ENCODE data around the gene DNMT3L.
"Not testable (repeated sequence)": the region's sequence is repeated elsewhere in the genome, so short reads cannot be mapped to it uniquely, and the experiment has no call there.

DNMT3L gene

GRCh38 chr21:44261675-44262295 is at the start of gene DNMT3L:
Gene DNMT3L, minus strand, starts transcription at chr21:44261897. Its CDS starts 638 bp downstream, at chr21:44261259.
- DNase-seq, result no peak

DNA sequence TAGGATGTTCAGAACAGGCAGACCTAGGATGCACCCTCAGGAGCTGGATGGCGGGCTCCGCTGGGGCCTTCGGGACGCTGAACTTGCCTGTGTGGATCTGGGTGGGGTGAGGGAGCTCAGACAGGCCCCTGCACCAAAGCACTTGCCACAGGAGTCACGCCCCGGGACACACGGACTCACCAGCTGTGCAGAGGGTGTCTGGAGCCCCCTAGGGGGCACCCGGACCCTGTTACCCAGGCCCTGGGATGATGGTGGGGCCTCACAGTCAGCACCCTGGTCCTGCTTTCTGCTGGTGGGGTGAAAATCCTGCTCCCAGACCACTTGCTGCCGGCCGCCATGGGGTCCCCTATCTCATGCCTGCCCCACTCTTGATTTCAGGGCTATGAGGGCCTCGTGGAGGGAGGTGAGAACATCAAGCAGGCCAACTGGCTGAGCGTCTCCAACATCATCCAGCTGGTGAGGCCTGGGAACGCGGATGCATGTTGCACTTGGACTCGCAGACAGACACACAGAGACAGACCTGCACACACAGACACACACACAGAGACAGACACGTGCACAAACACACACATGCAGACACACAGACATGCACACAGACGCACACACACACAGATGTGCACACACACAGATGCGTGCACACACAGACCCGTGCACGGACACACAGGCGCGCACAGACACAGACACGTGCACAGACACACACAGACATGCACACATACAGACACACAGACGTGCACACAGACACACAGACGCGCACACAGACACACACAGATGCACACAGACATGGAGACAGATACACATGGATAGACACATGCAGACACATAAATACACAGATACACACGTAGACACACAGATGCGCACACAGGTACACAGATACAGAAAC is 49.2 kb upstream of the DNMT3L start:
- DNase-seq, result no peak

DNA sequence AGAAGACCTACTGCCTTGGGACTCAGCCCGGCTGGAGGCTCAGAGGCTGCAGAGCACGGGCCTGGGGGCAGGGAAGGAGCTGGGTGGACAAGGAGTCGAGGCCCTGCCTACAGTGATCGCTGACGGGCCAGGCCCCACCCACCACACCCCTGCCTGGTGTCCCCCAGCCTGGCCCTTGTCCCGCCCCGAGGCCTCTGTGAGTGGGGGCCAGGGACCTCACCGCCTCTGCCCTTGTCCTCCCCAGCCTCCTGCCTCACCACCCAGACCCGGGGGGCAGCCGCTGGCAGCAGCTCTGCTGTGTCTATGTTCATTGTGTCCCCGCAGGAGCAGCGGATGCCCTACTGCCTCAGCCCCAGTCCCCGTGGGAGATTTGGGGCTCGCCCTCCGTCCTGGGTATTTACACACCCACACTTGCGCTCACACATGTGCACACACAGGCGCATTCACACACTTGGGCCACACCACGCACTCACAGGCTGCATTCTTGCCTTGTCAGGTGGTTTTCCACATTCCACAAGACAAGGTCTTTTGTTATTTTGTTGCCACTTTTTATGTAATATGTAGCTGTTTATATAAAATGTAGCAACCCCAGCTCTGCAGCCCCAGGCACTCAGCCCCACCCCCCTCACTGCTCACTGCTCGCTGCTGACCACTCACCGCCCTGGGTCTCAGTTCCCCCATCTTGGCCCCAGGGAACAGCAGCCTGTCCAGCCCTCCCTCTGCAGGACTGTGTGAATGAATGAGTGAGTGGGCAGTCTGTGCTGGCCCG is 45.4 kb upstream of the DNMT3L start:
- no peak for DNase-seq

DNA sequence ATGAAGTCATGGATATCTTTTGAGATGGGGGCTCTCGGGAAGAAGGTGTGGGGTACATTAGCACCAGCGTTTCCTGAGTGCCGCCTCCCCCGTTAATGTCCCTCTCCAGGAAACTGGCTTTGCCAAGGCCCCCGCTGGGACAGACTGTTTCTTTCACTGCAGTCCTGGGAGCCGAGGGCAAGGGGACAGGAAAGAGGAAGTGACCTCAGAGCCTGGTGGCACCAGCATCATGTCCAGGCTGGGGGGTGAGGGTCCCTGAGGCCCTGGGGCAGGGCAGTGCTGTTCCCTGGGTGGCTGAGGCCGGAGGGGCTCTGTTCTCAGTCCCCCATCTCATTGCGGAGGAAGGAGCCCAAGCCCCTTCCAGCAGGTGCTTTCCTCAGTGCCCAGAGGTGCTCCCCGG is 44.0 kb upstream of the DNMT3L start:
- no peak for DNase-seq

DNA sequence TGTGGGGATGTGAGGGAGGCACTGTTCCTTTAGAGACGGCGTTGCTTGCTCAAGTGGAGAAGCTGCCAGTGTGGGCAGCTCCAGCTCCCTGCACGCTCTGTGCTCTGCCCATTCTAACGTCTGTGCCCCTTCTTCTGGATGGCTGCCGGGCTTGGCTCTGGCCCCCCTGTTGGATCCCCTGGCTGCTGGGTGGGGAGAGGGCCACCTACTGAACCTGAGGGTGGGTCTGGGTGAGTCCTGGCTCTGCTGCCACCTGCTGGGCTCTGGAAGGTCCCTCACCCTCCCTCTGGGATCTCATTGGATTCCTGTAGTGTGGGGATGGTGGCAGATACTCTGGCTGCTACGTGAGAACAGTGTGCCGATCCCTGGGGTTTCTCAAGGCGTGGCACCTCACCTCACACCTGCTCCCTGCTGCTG is 43.2 kb upstream of the DNMT3L start:
- peak; percentile 25 for DNase-seq

DNA sequence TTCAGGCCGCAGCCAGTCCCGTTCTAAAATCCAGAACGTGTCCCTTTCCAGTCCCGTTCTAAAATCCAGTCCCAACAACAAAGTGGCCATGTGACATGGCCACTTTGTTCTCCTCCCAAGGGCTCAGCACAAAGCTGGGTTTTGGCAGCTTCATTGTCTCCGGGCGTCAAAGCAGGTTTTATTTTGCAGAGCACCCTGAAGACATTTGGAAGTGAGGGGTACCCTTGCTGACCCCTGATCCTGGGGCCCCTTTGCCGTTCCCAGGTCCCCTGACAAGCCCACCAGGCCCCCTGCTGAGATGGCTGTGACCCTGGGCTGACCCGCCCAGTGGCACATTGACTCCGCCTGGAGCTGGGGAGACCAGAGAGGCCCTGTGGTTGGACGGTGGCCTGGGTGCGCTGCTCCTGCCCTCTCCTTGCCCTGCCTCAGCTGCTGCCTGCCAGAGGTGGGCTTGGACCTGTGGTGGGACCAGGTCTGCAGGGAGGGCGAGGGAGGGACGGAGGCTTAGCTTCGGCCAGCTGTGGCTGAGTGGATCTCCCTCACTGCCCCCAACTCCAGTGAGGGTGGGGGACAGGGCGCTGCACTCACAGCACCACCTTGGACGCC is 42.4 kb upstream of the DNMT3L start:
- no peak for DNase-seq

DNA sequence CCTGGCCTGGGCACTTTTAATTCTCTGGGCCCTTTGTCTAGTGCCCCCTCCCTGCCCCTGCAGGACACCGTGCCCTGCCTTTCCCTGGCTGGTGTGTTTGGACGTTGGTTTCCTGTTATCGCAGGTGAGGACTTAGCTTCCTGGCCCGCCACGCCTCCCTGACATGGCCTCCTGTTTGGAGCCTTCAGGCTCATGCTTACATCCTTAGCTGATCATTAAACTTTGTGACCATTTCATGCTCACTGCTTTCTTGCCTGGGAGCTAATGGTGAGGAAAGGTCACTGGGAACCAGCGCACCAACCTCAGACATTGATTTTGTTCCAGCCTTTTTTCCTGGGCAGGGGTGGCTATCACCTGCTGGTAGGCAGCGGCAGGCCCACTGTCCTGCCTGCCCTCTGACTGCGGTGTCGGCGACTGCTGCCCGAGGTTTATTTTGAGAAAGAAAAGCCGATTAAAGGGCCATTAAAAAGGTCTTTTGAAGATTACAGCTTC is 41.8 kb upstream of the DNMT3L start:
- DNase-seq, result no peak

DNA sequence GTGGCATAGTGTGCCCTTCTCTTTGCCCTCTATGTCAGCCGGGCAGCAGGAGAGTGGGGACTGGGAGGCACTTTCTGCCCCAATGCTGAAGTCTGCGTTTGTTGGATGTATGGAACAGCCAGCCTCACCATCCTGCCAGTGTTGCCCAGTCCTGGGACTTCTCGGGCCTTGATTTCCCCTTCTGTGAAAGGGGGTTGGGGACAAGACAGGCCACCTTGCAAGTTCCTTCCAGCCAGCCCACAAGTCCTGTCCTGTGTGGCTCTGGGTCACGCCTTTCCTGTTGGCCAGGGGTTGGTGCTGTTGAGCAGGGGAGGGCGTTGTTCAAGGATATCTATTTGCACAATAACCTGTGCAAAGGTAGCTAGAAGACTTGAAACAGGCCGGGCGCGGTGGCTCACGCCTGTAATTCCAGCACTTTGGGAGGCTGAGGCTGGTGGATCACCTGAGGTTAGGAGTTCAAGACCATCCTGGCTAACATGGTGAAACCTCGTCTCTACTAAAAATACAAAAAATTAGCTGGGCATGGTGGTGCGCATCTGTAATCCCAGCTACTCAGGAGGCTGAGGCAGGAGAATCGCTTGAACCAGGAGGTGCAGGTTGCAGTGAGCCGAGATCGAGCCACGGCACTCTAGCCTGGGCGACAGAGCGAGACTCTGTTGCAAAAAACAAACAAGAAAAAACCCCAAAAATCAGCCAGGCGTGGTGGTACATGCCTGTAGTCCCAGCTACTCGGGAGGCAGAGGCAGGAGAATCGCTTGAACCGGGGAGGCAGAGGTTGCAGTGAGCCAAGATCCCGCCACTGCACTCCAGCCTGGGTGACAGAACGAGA is 41.1 kb upstream of the DNMT3L start:
- DNase-seq, result not testable (repeated sequence)

DNA sequence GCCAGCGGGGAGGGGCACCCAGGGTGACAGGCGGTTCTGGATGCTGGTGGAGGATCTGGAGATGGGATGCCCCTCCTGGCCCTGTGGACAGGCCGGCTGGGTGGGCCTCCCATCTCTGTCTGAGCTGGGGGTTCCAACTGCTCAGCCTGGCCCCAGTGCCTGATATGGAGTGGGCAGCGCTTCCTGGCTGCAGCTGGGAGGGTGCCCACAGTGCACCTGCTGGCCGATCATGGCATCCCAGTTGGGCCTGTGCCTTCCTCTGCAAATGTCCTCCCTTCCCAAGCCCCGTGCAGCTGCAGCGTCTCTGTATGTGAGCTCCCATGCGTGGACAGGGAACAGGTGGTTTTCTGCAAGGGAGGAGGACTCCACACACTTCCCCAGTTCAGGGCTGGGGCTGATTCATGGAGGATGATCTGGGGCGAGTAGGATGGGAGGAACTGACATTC is 40.3 kb upstream of the DNMT3L start:
- DNase-seq, result no peak

DNA sequence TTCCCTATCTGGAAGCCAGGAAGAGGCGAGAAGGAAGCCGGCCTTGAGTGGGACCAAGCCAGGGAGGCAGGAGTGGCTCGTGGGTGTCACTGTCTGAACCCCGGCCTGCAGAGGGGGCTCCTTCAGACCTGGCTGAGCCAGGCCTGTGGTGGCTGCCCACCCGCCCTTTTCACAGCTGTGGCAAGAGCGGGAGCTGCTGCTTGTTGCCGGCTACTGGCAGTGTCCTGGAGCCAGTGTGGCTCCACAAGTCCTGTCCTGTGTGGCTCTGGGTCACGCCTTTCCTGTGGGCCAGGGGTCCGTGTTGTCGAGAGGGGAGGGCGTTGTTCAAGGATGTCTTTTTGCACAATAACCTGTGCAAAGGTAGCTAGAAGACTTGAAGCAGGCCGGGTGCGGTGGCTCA is 39.4 kb upstream of the DNMT3L start:
- no peak for DNase-seq

DNA sequence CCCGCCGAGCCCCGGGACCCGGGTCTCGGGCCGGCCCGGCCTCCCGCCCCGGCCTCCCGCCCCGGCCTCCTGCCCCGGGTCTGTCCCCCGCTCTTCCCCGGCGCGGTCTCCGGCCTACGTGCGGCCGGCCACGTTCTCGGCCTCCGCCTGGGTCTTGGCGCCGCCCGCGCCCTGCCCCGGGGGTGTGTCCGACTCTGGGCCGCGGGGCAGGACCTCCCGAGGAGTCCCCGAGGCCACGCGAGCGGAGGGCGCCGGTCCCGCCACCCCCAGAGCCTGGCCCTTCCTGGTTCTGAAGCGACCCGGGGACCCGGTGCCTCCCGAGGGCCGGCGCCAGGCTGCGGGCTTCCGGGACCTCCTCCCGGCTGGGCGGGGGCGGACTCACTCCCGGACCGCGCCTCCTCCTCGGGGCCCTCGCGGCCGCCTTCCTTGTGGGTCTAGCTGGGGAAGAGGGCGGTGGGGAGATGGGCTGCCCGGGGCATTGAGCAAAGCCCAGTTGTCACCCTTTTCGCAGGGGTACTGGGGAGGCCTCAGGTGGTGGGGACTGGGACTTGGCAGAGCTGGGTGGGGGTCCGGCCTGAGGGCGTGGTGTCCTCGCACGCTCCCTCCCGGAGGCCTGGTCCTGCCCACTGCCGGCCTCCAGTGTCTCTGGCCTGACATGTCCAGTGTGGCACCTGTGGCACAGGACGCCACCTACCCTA is 38.7 kb upstream of the DNMT3L start:
- peak; percentile 44 for DNase-seq

DNA sequence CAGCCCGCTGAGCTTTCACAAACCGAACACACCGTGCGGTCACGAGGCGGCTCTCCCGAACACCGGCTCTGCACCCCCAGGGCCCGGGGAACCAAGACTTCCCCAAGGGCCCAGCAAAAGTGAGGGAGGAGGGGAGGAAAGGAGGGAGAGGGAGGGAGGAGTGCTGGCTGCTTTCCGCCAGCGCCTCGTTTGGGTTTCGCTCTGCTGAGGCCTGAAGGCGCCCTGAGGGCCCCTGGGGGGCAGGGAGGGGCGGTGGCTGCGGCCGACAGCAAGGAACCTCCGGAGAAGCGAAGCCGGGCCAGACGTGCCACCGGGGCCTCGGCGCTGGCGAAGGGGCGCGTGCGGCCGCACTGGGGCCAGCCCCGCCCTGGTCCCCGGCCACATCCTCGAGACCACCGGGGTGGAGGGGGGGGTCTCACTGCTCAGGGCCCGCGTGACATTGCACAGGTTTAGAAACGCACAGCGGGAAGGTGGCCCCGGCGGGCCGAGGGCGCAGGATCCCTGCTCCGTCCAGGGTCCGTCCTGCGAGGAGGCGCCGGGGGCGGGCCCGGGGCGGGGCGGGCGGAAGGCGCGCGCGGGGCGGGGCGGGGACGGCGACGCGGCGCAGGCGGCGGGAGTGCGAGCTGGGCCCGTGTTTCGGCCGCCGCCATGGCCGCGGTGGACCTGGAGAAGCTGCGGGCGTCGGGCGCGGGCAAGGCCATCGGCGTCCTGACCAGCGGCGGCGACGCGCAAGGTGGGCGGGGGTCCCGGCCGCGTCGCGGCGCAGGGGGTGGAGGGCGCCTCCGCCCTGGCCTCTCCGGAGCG is 38.0 kb upstream of the DNMT3L start, which contains the start of gene PFKL:
Gene PFKL, plus strand, starts transcription at position 596 of the 804 bp plus-strand sequence. Its CDS starts 53 bp downstream, at position 649.
- DNase-seq, result peak; percentile 27

DNA sequence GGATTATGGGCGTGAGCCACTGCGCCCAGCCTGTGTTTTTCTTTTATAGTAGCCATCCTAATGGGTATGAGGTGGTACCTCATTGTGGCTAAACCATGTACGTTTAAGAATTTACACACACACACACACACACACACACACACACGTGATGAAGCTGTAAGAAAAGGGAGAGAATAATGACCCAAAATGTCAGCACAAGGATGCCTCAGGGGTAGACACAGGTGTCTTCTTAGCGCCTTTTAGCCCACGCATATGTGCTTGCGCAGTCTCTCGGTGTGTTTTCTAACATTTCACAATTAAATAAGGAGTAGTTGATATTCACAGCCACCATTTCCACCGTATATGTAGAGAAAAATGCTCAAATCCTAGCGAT is 37.4 kb upstream of the DNMT3L start:
- peak; percentile 20 for DNase-seq

GRCh38 chr21:44298301-44298700 is 36.6 kb upstream of the DNMT3L start:
- DNase-seq, result peak; percentile 33

GRCh38 chr21:44297525-44298290 is 36.0 kb upstream of the DNMT3L start:
- peak; percentile 78 for DNase-seq

DNA sequence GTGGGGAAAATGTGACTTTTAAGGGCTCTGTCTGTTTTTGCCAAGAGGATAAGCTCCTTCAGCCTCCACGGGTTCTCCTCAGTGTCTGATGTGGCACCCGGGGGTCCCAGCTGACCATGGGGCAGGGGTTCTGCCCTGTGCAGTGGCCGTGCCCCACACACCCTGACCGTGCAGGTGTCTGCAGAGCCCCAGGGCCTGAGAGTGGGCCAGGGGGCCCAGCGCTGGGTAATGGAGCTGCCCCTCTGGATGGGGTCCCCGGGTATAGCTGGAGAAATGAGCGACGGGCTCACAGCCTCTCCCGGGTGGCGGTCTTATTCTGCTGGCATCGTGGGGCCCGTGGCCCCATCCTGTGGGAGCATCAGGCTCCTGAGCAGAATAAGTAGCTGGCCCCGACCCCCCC is 35.2 kb upstream of the DNMT3L start:
- no peak for DNase-seq

- DNase-seq, result no peak
Measured at GRCh38 chr21:44296103-44296519, 34.4 kb upstream of the DNMT3L start.

DNA sequence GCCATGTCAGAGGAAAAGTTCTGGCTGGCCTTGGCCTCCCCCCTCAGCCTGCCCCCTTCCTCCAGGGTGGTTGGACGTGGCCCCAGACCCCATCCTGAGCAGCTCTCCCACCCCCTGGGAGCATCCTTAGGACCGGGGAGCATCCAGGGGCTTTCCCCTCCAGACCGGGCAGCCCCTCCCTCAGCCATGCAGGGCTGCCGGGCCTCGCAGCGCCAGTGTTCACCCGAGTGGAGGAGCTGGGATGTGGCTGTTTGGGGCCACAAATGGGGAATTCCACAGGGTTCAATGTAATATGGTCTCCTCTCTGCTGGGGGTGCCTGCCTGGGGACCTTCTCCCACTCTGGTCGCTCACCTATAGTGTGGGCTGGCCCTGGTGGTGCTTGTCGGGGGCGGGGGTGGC is 33.9 kb upstream of the DNMT3L start:
- no peak for DNase-seq

GRCh38 chr21:44295163-44295573 is 33.5 kb upstream of the DNMT3L start:
- DNase-seq, result no peak

Measured in CD4-positive, alpha-beta T cell treated with Interleukin-4 for 4 hours (primary cell).